K562 (cell line): ENCODE measurements around the gene BCO2. TPM values are rescaled to one million over a fixed set of nuclear protein-coding genes. Genes with fewer than 3 reads are reported as not detected.
A peak's percentile ranks its signal among the peaks of the same experiment; 100 is the strongest.

Experiments used
- ATAC-seq: fragments of 200-7000 bp; cut with Tn5 transposase; 3 replicates; pipeline ENCODE4 v1.9.1; 2020; ENCODE audit warnings: moderate library complexity
- BruUV-seq: library from RNA; stranded (reverse); fragments of 400-500 nt; replicated peaks from 2 replicates; lab custom pipeline; 2021; lab: Mats Ljungman, UMichigan
- CTCF ChIA-PET: fragments of 300-600 bp; formaldehyde crosslinking; extraction: SDS; loops from one replicate; lab custom pipeline; 2021; ENCODE audit warnings: low intra/inter-chr PET ratio; lab: Yijun Ruan, JAX
- POLR2A ChIA-PET: fragments of 300-600, 350-650 bp; sonication (Branson Sonifier 250); formaldehyde crosslinking; extraction: SDS; loops from one replicate; lab custom pipeline; 2021; ENCODE audit warnings: antibody characterized with exemption, inconsistent platforms; lab: Yijun Ruan, JAX
- DNase-seq, 4 experiments: peaks; one replicate each; pipeline versions ENCODE4 v3.0.0 to v3.0.0-alpha.2; 2011 to 2018; ENCODE audit warnings: low spot score in 3 of 4, mixed read lengths in 3 of 4; ENCODE audit errors: extremely low read depth in 1 of 4
- FAIRE-seq: peaks from 2 replicates; lab custom pipeline; 2011; peaks lifted over from hg19 to GRCh38; lab: Jason Lieb, UNC
- H2AFZ ChIP-seq: 2 replicates; pipeline ENCODE4 v1.6.0; 2011; ENCODE audit warnings: low read depth, low read length, control low read depth, inconsistent platforms
- H3K27ac ChIP-seq: fragments of 200-600 bp; 3 replicates; pipeline ENCODE4 v1.8.0; 2011; ENCODE audit warnings: low read depth, mild to moderate bottlenecking, control low read depth, inconsistent platforms, low read length, moderate library complexity, mixed read lengths; ENCODE audit errors: extremely low read depth
- H3K27me3 ChIP-seq, 2 experiments: fragments of 300-600 bp in 1 of 2; 2 replicates in 1 of 2; 3 replicates in 1 of 2; pipeline versions ENCODE4 v1.6.0 to v1.8.0; 2011; ENCODE audit warnings: inconsistent platforms in 2 of 2, low read length in 2 of 2, mild to moderate bottlenecking in 1 of 2, mixed read lengths in 1 of 2, moderate library complexity in 1 of 2; ENCODE audit not compliant: control insufficient read depth in 2 of 2, insufficient read depth in 2 of 2
- H3K36me3 ChIP-seq: fragments of 300-600 bp; 3 replicates; pipeline ENCODE4 v1.8.0; 2011; ENCODE audit warnings: mild to moderate bottlenecking, low read length, inconsistent platforms; ENCODE audit not compliant: control insufficient read depth, insufficient read depth
- H3K4me1 ChIP-seq, 2 experiments: fragments of 200-600 bp in 1 of 2; replicated peaks in 1 of 2; 2 replicates in 1 of 2; 3 replicates in 1 of 2; pipeline versions ENCODE4 v1.5.1 to v1.8.0; 2011; ENCODE audit warnings: inconsistent platforms in 2 of 2, low read length in 2 of 2, mild to moderate bottlenecking in 1 of 2, mixed read lengths in 1 of 2, moderate library complexity in 1 of 2; ENCODE audit not compliant: control insufficient read depth in 2 of 2, insufficient read depth in 2 of 2
- H3K4me2 ChIP-seq: 2 replicates; pipeline ENCODE4 v1.6.1; 2011; ENCODE audit warnings: low read length, control low read depth, inconsistent platforms, mixed read lengths; ENCODE audit not compliant: insufficient read depth
- H3K4me3 ChIP-seq: fragments of 200-600 bp; sonication (generic), shearing (Covaris generic); 2 replicates; pipeline ENCODE4 v1.5.1; 2016; ENCODE audit warnings: control low read depth, inconsistent platforms
- H3K79me2 ChIP-seq: fragments of 200-600 bp; 3 replicates; pipeline ENCODE4 v1.8.0; 2011; ENCODE audit warnings: low read length, inconsistent platforms; ENCODE audit not compliant: control insufficient read depth, insufficient read depth
- H3K9ac ChIP-seq, 2 experiments: 2 replicates each; pipeline versions ENCODE4 v1.6.0 to v1.6.1; 2011; ENCODE audit warnings: low read depth in 2 of 2, low read length in 2 of 2, control low read depth in 1 of 2, inconsistent platforms in 1 of 2, mild to moderate bottlenecking in 1 of 2, mixed read lengths in 1 of 2; ENCODE audit not compliant: insufficient read depth in 1 of 2
- H3K9me1 ChIP-seq: one replicate; pipeline ENCODE4 v1.6.0; 2011; ENCODE audit warnings: inconsistent platforms, mild to moderate bottlenecking, low read length, moderate library complexity; ENCODE audit not compliant: control insufficient read depth, insufficient read depth
- H3K9me3 ChIP-seq: replicated peaks from 2 replicates; pipeline ENCODE4 v1.5.1; 2011; ENCODE audit warnings: low read depth, low read length, inconsistent platforms; ENCODE audit not compliant: control insufficient read depth, insufficient read depth
- H4K20me1 ChIP-seq: replicated peaks from 2 replicates; pipeline ENCODE4 v1.6.1; 2011; ENCODE audit warnings: low read length, inconsistent platforms, mixed read lengths; ENCODE audit not compliant: control insufficient read depth, insufficient read depth
- BRD4 ChIP-seq: fragments of 200-600 bp; sonication (generic); IDR thresholded peaks from 2 replicates; pipeline ENCODE4 v1.6.1; 2017; ENCODE audit warnings: inconsistent platforms
- CEBPB ChIP-seq: fragments of 450-650 bp; IDR thresholded peaks from 2 replicates; pipeline ENCODE4 v1.6.1; 2016; ENCODE audit warnings: missing genetic modification characterization, missing compliant biosample characterization
- EP400 ChIP-seq: fragments of 450-650 bp; IDR thresholded peaks from 2 replicates; pipeline ENCODE4 v1.6.1; 2017; ENCODE audit warnings: antibody characterized with exemption, mild to moderate bottlenecking, moderate library complexity
- FOXA3 ChIP-seq, 2 experiments: fragments of 450-650 bp in 1 of 2; sonication (generic) in 1 of 2; formaldehyde crosslinking; IDR thresholded peaks in 1 of 2; conservative IDR thresholded peaks in 1 of 2; 2 replicates each; pipeline versions ENCODE4 v1.4.0 to v1.8.0; 2020 to 2022; ENCODE audit warnings: mild to moderate bottlenecking in 2 of 2, missing genetic modification reagents in 1 of 2
- HDAC1 ChIP-seq, 2 experiments: fragments of 450-650 bp; IDR thresholded peaks; 2 replicates each; pipeline ENCODE4 v1.6.1; 2016 to 2017; ENCODE audit warnings: inconsistent platforms in 1 of 2, mild to moderate bottlenecking in 1 of 2, moderate library complexity in 1 of 2
- HDGF ChIP-seq: fragments of 450-650 bp; IDR thresholded peaks from 2 replicates; pipeline ENCODE4 v1.6.1; 2016
- KAT2B ChIP-seq: IDR thresholded peaks from one replicate; pipeline ENCODE4 v1.6.1; 2012; ENCODE audit warnings: low read depth, mild to moderate bottlenecking, control low read depth, inconsistent platforms, low read length, moderate library complexity
- PHF21A ChIP-seq: fragments of 450-650 bp; IDR thresholded peaks from 2 replicates; pipeline ENCODE4 v1.6.1; 2017; ENCODE audit warnings: low read depth, borderline replicate concordance
- PREB ChIP-seq: sonication (generic); formaldehyde crosslinking; IDR thresholded peaks from 2 replicates; pipeline ENCODE4 v1.8.1; 2023; ENCODE audit warnings: mild to moderate bottlenecking, missing genetic modification reagents
- RBBP5 ChIP-seq: fragments of 200-600 bp; sonication (generic); IDR thresholded peaks from 2 replicates; pipeline ENCODE4 v1.6.1; 2012; ENCODE audit warnings: borderline replicate concordance, mild to moderate bottlenecking, low read length, control low read depth, inconsistent platforms; ENCODE audit not compliant: insufficient read depth, poor library complexity, severe bottlenecking
- STAG1 ChIP-seq: sonication (generic); formaldehyde crosslinking; IDR thresholded peaks from 2 replicates; pipeline ENCODE4 v1.5.0; 2020; ENCODE audit warnings: missing genetic modification reagents, borderline replicate concordance
- ZBTB9 ChIP-seq: fragments of 450-650 bp; formaldehyde crosslinking; IDR thresholded peaks from 2 replicates; pipeline ENCODE4 v1.4.0; 2020; ENCODE audit warnings: mild to moderate bottlenecking, moderate library complexity
- ZNF146 ChIP-seq: IDR thresholded peaks from one replicate; pipeline ENCODE4 v1.6.1; 2018; ENCODE audit warnings: missing compliant biosample characterization; ENCODE audit not compliant: unreplicated experiment
- WGBS: fragments of 100-300 bp; shearing (Covaris generic); methylation state at CpG from one replicate; pipeline ENCODE4 v1.1.6; 2016; ENCODE audit warnings: low coverage, mixed read lengths; ENCODE audit not compliant: insufficient coverage; ENCODE audit errors: missing lambda C conversion rate; 5-methylcytosine and 5-hydroxymethylcytosine counted together
- in situ Hi-C: fragments of 300-500 bp; cut with MboI; formaldehyde crosslinking; loops from 4 replicates; pipeline ENCODE4 v1.15.0; 2018; ENCODE audit warnings: inconsistent platforms, mixed read lengths
- intact Hi-C: fragments of 100-400 bp; cut with micrococcal nuclease; formaldehyde crosslinking; loops from 2 replicates; pipeline ENCODE4 v1.14.2; 2022
- polyA plus RNA-seq, 8 experiments: library from polyadenylated mRNA; depleted of rRNA in 4 of 8; stranded (reverse) in 5 of 8; unstranded in 3 of 8; fragments of >200 nt; fragmentation: Nextera tagmentation in 2 of 8; fragmentation: Illumina TruSeq in 1 of 8; extraction: Ambion mirVana in 2 of 8; extraction: Trizol in 1 of 8; gene quantifications; 2 replicates each; pipeline versions ENCODE4 v1.2.1 to v1.2.3, GENCODE V29; 2011 to 2014; ENCODE audit warnings: inconsistent platforms in 1 of 8, missing spikeins in 1 of 8
- total RNA-seq, 7 experiments: library from RNA; depleted of rRNA in 6 of 7; stranded (reverse); fragments of >200 nt in 6 of 7; fragmentation: Illumina TruSeq in 2 of 7; extraction: Trizol in 2 of 7; gene quantifications; 2 replicates each; pipeline versions ENCODE4 v1.2.1 to v1.2.3, GENCODE V29; 2011 to 2021; ENCODE audit warnings: low replicate concordance in 1 of 7

BCO2 gene
- total and polyA plus RNA-seq, 9 of the 15 experiments (the other 6 are each of a cell fraction or from before 2014, with no cell fraction given): 0.21 to 1.0 (median 0.47) TPM; not detected in 1

- in situ Hi-C loops (no loop called here), intact Hi-C loops (no loop called here)
- H3K36me3 ChIP-seq: no peaks in the 10 kb centered on the region
- H3K9ac ChIP-seq: no peak overlapping the region
- POLR2A ChIA-PET: interaction anchor here (0.6 kb wide), 1 partner anchor 14 kb away, joined by 3 read pairs; no protein-coding TSS in a partner anchor
- WGBS: 55% methylated on average over 8 of the region's 8 CpGs
- FAIRE-seq (no peak), DNase-seq (no peak), ATAC-seq (no peak)
- H3K4me3 ChIP-seq: no peak overlapping the region
- H3K9me1 ChIP-seq: no peaks in the 10 kb centered on the region
- no peak for TF ChIP-seq HDAC1 (IDR thresholded peaks at IDR 0.05)
- 0 out of 2 replicates have a peak, but pooled peaks have one; percentile 14 for TF ChIP-seq CEBPB
- H3K79me2 ChIP-seq: no peaks in the 10 kb centered on the region
- no peak overlapping the region for H3K4me2 ChIP-seq
- BruUV-seq: no TSS peak
- H3K4me1 ChIP-seq: peaks cover 3 to 5% of the 10 kb centered on the region in 2 experiments; a peak in 1 of 5 replicates
- H3K27ac ChIP-seq: no peak overlapping the region
- no peaks in the 10 kb centered on the region for H4K20me1 ChIP-seq
- H3K9me3 ChIP-seq: no peaks in the 10 kb centered on the region
- CTCF ChIA-PET: no interaction called here
- H2AFZ ChIP-seq: 0 out of 2 replicates have a peak overlapping the region, but pooled peaks have one; percentile 40
- no peaks in the 10 kb centered on the region for H3K27me3 ChIP-seq
Measured at GRCh38 chr11:112166562-112166961, 8.8 kb upstream of the BCO2 start.

- no peak within 1 kb of the TSS for H3K4me3 ChIP-seq
- no peaks in the 10 kb centered on the region for H3K79me2 ChIP-seq
- no peak within 1 kb of the TSS for H3K4me2 ChIP-seq
- H3K9me1 ChIP-seq: no peaks in the 10 kb centered on the region
- no peaks in the 10 kb centered on the region for H3K27me3 ChIP-seq
- H3K36me3 ChIP-seq: no peaks in the 10 kb centered on the region
- WGBS: 83% methylated on average over 16 of the region's 25 CpGs
- no peak within 1 kb of the TSS for H3K9ac ChIP-seq
- intact Hi-C loops: no loop called here
- H3K9me3 ChIP-seq: no peaks in the 10 kb centered on the region
- ChIA-PET POLR2A (interaction anchor here (0.6 kb wide), 2 partner anchors 14 to 114 kb away, joined by 3 to 4 read pairs; no protein-coding TSS in a partner anchor), CTCF (no interaction called here)
- H4K20me1 ChIP-seq: no peaks in the 10 kb centered on the region
- FAIRE-seq: no peak
- H2AFZ ChIP-seq: peak within 1 kb of the TSS; percentile 40; the same call in 1 of the 2 replicates
- no peak for ATAC-seq
- in situ Hi-C loops: no loop called here
- peaks cover 3 to 5% of the 10 kb centered on the region in 2 experiments; a peak in 1 of 5 replicates for H3K4me1 ChIP-seq
- no peak within 1 kb of the TSS for H3K27ac ChIP-seq
- no peak for DNase-seq
- no TSS peak for BruUV-seq
- TF ChIP-seq PHF21A: no peak
- no peak for TF ChIP-seq RBBP5
- TF ChIP-seq PREB: no peak
- no peak for TF ChIP-seq STAG1 (CRISPR knock-in tag)
- no peak for TF ChIP-seq BRD4
- TF ChIP-seq HDGF: no peak
- TF ChIP-seq EP400: no peak
- TF ChIP-seq ZNF146: no peak
- TF ChIP-seq KAT2B: no peak
- no peak for TF ChIP-seq ZBTB9 (CRISPR knock-in tag)
- TF ChIP-seq FOXA3 (CRISPR knock-in tag; conservative IDR thresholded peaks at IDR 0.05 in 1 of 2, IDR thresholded peaks at IDR 0.05 in 1 of 2): no peak
Measured at GRCh38 chr11:112167145-112167544, 8.2 kb upstream of the BCO2 start, which contains the start of gene TEX12. Gene TEX12 (plus strand): TSS chr11:112167372. CDS start chr11:112169269, 1,897 bp downstream.
